Forelimb muscle (tissue), 1 donor: Measurements from ENCODE around the gene HTR1D. TPM values are rescaled to one million over a fixed set of nuclear protein-coding genes. Genes with fewer than 3 reads are reported as not detected.

Experiments used
- DNase-seq: peaks from one replicate; pipeline ENCODE4 v3.0.0-alpha.2; 2013; ENCODE audit warnings: low read depth
- polyA plus RNA-seq: library from polyadenylated mRNA; unstranded; fragments of 120-200 nt; gene quantifications from one replicate; pipeline ENCODE4 v1.2.1, GENCODE V29; 2013; ENCODE audit not compliant: insufficient read length

HTR1D gene
- polyA plus RNA-seq, 1 donor = not detected

- no peak for DNase-seq
These were observed 67.2 kb downstream of the HTR1D start for GRCh38 chr1:23150125-23150524.

GRCh38 chr1:23149114-23149513, 68.2 kb downstream of the HTR1D start:
- DNase-seq = no peak

GRCh38 chr1:23148084-23148483, 69.2 kb downstream of the HTR1D start:
- DNase-seq = no peak

Other genes starting within 250 kb of the HTR1D start
- gene LACTBL1, start 244.6 kb downstream of the HTR1D start, polyA plus RNA-seq = not detected
- gene TEX46, start 201.7 kb downstream of the HTR1D start, polyA plus RNA-seq = not detected
- gene KDM1A, start 198.0 kb downstream of the HTR1D start, polyA plus RNA-seq = 65.3 TPM
- gene LUZP1, start 48.6 kb downstream of the HTR1D start, polyA plus RNA-seq = 12.5 TPM
- gene HNRNPR, start 126.8 kb upstream of the HTR1D start, polyA plus RNA-seq = 123 TPM
- 38.0 TPM for gene ZNF436, start 152.3 kb upstream of the HTR1D start, polyA plus RNA-seq
- 366 TPM for gene TCEA3, start 207.2 kb upstream of the HTR1D start, polyA plus RNA-seq